GM18511 (cell line): ENCODE measurements around the gene CCDC27.

Source experiments
- ATAC-seq: cut with Tn5 transposase; IDR thresholded peaks from one replicate; pipeline ENCODE4 v1.9.1; 2021; ENCODE audit warnings: mild to moderate bottlenecking, moderate library complexity; ENCODE audit not compliant: unreplicated experiment

CCDC27 gene

DNA sequence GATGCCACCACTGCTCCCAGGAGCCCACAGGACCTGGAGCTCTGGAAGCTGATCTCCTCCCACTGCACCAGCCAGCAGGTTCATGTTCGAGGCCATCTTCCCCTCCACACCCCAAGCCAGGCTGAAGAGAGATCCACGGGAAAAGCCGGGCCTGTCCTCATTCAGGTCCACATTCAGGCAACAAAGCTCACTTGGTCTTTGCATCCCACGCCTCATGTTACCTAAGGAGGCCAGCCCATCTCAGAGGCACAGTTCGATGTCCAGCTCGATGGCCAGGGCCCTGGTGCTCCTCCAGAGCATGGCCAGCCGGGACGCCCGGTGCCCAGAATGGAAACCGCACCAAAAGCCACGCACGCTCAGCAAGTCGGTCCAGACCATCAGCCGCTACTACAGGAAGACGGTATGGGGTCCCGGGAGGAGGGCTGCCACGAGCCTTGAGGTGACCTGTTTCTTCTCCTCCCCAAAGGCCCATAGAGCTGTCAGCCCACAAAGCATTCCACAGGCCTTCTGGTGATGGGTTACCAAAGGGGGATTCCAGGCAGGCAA lies at the start of gene CCDC27:
Gene CCDC27, plus strand, starts transcription at position 51 of the 546 bp plus-strand sequence. Its CDS starts 32 bp downstream, at position 83.
- no peak for ATAC-seq

DNA sequence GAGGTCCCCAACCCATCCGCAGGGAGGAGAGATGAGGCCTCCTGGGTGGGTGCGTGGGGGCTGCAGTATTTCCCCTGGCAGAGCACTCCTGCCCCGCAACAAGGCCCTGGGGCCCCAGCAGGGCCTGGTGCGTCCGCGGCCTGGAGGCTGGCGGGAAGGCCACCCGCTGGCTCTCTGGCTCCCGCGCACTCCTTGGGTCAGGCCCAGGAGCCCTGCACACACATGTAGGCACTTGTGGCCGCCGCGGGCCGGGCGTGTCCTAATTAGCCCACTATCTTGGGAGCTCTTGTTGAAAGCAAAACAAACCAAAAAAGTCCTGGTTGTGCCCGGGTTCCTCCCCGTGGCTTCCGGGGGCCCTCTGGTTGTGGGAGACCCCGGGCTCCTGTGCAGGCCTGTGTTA lies 49.7 kb upstream of the CCDC27 start:
- ATAC-seq = no peak

DNA sequence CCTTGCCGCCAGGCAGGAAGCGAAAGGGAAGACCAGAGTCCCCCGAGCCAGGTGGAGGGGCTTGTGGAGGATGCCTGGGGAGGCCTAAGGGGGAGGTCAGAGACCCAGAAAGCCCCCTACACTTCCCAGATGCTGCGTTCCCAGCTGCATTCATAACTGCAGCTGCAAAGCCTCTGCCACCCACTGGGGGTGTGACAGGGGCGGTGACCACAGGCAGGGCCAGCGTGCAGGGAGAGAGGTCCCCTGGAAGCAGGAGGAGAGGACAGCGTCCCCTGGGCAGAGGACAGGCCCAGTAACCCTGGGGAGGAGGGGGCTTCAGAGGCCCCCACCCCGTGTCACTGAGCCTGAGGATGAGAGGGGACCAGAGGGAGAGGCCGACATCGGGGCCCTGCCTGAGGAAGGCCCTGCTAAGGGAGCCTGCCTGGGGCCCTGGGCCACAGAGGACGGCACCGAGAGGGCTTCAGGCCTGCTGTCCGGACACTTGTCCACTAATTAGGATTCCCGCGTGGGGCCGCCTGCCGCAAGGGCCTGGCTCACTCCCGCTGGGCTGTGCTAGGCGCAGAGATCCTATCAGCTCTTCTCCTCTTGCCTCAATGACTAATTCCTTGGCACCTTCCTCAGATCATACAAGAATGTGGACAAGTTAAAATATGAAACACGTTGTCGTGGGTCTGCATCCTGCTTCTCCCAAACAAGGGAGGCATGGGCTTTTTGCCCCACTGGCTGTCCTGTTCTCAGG lies 49.1 kb upstream of the CCDC27 start:
- no peak for ATAC-seq

DNA sequence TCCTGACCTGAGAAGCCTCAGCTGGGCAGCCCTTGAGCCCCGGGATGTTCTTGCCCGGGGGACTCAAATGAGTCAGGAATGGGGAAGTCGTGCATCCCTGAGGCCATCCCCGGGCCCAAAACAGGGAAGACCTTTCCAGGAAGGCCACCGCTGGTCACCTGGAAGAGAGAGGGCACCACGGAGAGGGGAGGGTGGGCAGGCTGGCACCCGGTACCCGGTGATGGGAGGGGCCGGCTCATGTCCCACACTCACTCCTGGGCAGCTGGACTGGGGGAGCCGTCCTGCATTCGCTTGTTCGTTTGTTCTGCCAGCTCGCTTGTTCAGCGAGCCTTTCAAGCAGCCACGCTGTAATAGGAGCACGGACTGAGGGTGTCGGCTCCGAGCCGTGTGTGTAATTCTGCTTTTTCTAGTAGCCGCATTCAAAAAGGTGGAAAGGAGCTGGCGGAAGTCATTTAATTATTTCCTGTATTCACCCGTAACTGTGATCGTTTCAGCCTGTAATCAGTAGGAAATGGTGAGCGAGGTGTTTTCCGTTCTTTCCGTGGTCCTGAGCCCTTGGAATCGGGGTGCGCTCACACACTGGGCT lies 48.4 kb upstream of the CCDC27 start:
- no peak for ATAC-seq

DNA sequence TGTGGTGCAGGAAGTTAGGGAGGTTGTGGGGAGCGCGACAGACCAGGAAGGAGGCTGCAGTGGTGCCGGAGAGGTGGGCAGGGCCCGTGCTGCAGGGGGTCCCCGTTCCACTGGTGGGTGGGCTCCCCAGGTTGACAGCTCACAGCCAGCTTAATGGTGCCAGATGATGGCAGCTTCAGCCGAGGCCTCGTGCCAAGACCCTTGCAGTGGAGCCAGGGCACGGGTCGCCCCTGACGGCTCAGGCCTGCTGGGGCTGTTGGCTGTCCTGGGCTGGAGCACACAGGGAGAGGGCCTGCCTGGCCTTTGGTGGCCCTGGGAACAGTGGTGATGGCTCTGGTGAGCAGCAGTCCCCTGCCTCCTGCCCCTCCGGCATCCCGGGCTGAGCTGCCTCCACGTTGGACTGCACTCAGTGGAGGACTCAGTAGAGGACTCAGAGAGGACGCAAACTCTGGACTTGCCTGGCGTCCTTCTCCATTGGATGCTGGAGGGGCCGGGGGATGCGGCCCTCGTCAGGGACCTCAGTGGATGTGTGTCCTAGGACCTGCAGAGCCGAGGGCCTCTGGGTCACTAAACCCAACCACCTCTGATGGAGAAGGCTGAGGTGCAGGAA lies 46.8 kb upstream of the CCDC27 start:
- ATAC-seq = no peak

DNA sequence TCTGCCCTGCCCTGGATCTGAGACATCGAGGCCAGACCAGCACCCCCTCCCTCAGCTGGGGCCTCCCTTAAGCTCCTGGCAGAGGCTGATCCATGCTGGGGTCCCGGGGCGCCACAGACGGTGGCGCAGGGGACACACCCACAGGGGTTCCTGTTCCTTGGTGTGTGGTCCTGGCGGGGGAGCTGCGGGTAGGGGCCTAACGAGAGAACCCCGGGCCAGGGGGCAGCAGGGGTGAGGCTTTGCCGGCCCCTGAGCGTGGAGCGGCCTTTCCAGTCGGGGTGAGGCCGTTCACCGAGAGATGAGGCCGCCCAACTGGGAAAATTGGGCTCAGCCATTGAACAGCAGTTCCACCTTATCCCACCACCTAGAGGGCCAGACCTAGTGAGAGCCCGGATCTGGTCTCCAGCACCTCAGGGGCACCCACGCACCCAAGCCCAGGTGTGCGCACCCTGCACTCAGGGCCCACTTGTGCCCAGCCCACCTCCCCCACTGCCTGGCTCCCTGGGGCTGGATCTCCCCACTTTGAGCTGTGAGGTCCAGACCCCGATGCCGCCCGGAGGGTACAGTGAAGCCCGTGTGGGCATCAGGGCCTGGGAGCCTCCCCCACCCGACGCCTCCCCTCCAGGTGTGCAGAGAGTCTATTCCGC lies 45.5 kb upstream of the CCDC27 start:
- ATAC-seq = no peak

DNA sequence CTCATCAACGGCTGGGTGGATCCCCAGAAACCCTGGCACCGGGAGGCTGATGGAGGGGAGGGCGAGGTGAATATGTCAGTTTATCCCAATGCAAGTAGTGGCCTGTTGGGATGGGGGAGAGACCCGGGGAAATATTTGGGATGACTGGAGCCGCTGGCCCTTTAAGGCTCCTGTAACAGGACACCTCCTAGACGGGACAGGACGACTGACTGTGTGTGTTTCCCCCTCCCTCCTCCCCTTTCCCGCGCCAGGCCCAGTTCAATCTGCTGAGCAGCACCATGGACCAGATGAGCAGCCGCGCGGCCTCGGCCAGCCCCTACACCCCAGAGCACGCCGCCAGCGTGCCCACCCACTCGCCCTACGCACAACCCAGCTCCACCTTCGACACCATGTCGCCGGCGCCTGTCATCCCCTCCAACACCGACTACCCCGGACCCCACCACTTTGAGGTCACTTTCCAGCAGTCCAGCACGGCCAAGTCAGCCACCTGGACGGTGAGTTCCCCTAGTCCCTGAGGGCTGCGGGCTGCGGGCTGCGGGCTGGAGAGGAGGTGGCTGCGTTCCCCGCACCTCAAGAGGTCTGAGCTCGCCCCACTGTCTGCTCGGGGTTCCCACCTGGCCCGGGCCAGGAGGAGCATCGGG lies 44.8 kb upstream of the CCDC27 start:
- ATAC-seq = no peak

DNA sequence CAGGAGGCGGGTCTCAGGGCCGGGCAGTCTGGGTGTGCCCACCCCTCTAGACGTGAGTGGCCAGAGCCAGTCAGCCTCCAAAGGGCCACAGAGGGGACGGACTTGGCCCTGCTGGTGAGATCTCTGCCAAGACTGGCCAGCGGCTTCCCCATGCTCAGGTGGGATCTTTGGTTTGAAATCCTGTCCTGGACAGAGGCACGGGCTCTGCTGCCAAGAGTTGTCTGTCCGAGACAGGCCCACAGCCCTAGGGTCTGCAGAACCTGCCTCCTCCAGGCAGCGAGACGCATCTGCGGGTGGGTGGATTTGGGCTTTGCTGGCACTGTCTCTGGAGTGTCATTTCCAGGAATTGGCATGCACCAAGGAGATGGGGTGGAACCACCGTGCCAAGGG lies 44.3 kb upstream of the CCDC27 start:
- ATAC-seq = no peak

DNA sequence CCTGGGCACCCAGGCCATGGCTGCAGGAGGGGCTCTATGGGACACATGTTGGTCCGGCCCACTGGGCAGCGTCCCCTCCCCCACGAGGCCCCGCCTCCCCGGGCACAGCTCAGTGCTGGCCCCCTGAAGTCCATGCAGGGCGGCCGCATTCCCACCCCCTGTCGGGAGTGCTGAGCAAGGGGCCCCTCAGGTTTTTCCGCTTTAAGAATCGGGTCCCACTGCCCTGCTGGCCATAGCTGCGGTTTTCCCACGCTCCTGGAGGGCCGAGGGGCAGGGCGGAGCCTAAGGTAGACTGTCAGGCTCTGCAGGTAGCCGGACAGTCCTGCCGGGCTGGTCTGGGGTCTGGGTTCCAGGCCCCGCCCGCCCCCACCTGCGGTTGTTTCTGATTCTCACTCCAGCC lies 43.5 kb upstream of the CCDC27 start:
- no peak for ATAC-seq

DNA sequence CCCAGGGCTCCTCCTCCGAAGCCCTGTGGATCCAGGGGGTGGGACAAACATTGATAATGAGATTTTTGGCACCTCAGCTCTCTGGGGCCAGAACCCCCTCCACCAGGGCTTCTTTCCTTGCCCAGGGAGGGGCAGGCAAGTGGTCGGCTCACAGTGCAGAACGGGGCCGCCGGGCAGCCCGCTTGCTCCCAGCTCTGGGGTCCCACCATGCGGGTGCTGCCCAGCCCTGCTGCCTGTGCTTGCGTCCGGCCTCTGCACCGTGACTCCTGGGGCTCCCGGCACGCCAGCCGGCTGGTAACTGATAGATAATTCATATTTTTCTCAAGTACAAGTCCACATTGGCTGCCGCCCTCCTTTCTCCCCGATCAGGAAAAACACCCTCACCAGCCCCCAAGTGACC lies 42.0 kb upstream of the CCDC27 start:
- ATAC-seq = no peak

DNA sequence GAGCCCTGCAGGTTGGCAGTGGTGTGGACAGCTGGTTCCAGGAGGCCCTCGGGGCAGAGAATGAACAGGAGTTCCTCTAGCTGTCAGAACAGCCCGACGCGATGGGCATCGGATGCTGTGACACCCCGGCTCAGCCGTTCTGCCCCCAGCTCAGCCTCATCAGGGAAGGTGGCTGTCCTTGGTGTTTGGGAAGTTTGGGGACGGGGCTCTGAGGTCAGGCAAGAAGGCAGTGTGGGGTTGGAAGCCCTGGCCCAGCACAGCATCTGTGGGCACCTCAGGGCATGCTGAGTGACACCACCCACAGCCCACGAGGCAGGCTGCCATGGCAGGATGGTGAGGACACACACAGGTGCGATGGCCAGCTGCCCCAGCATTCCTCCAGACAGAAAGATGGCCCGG lies 40.9 kb upstream of the CCDC27 start:
- ATAC-seq = no peak

DNA sequence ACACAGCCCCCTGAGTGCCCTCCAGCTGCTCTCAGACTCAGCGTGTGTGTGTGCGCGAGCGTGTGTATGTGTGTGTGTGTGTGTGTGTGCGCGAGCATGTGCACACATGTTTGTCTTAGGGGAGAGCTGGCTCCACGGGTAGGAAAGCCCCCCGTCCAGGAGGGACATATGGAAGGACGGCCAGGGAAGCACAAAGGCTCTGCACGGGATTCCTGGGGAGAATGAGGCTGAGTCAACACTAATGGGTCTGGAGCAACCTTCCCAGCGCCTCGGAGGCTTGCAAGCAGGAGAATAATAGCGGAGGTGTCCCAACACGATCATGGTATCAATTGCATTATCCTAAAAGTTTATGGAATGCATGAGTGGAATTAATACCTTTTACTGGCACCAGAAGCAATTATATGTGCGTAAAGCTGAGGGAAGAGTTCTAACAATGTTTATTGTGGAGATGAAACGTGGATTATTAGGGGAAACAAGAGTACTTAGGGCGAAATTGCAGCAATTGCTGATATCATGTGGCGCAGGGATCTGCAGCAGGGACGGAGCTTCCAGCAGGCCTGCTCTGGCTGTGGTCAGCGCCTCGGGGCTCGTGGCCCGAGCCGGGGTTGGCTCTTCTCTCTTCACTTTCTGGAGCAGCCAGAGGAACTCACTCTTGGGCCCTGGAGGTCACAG lies 40.3 kb upstream of the CCDC27 start:
- no peak for ATAC-seq

DNA sequence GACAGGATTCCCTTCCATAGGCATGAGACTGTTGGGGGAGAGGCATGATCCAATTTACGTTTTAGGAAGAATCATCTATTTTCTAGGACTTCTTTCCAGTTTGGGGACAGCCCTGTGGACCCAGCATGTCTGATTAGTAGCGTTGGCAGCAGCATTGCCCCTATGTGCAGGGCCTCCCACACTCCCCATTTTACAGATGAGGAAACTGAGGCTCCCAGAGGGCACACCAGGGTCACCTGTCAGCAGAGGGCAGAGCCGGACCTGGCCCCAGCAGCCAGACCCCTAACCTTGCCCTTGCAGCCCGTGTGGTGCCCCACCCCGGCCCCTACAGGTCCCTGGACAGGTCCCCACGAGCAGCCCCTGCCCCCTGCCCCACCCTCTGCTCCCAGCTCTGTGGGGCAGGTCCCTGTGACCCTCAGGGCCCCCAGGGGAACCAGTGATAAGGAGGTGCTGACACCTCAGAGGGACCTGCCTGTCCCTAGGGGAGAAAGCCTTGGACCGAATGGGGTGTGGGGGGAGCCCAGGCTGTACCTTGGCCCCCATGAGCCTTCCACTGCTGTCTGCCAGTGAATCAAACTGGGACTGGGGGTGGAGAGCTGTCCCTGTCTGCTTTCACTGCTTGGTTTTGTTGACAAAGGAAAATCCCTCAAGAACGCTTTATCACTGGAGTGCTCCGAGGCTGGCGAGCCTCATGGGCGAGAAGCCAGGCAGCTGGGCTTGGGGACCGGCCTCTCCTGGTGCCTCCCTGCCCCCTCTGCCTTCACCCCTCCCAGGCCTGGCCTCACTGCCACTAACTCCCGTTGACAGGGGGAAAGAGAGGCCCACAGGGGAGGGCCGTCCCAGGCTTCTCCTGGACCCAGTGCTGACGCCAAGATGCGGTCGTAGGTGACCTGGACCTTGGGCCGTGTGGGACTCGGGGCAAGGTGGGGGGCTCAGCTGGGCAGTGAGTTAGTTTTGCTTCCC lies 39.4 kb upstream of the CCDC27 start:
- ATAC-seq = no peak

DNA sequence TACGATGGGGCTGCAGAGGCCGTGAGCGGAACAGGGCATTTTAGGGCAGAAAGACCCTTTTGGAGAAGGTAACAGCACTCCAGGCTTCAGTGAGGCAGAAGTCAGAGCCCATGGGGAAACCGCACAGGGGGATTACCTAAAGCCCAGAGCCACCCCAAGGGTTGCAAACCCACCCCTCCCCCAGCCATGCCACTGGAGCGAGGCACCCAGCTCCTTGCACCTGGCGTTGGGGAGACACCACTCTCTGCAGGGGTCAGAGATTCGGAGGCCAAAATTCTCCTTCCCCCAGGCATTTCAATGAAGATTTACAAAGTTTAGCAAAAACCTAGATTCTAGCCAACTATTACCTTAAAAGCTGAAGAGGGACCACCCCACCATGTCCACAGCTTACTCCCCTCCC lies 38.4 kb upstream of the CCDC27 start:
- no peak for ATAC-seq

DNA sequence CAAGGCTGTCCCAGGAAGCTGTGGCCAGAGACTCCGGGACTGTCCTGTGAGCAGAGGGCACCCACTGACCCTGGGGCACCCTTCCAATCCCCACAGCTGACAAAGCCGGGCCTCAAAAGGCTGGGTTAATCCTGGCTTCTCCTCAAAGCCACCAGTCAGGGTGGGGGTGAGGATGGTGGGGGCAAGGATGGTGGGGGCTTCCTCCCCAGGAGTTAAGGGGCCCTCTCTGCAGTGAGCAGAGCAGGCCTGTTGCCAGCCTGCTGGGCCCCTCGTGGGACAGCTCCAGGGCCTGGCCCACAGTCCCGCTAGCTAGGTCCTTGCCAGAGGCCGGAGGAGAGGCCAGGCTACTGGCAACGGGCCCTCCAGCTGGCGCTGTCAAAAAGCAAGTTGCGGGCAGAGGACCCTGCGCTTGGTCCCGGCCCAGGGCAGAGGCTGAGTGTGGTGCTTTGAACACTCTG lies 37.9 kb upstream of the CCDC27 start:
- ATAC-seq = no peak

DNA sequence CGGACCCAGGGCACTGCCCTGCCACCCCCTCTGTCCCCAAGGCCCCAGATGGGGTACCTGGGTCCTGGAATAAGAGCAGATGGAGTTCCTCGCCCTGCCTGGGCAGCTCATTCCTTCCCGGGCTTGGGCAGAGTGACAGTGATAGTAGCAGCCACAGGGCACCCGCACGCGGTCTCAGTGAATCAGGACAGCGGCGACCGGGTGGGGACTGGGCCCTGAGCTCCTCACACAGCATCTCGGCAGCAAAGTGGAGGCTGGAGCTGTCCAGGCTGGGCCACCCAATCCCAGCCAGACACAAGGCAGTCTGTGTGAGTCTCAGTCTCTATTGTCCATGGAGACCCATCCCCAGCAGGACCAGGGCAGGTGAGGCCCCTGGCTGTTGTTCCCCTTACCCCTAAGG lies 37.4 kb upstream of the CCDC27 start:
- ATAC-seq = no peak

DNA sequence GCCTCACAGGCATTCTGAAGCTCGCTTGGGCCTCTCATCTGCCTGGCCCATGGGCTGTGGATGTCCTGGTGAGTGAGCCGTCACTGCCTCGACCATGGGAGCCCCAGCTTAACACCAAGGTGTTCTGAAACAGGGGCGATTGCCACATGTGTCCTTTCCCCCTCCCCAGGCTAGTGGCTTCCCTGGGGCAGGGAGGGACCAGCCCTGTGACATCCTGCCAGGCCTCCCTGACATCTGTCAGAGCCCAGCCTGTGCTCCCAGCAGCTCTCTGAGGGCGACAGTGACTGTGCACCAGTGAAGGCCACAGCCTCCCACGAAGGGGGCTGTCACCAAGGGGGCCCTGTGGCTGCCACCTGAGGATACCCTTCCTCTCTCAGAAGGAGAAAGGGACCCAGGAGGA lies 35.9 kb upstream of the CCDC27 start:
- ATAC-seq = no peak

DNA sequence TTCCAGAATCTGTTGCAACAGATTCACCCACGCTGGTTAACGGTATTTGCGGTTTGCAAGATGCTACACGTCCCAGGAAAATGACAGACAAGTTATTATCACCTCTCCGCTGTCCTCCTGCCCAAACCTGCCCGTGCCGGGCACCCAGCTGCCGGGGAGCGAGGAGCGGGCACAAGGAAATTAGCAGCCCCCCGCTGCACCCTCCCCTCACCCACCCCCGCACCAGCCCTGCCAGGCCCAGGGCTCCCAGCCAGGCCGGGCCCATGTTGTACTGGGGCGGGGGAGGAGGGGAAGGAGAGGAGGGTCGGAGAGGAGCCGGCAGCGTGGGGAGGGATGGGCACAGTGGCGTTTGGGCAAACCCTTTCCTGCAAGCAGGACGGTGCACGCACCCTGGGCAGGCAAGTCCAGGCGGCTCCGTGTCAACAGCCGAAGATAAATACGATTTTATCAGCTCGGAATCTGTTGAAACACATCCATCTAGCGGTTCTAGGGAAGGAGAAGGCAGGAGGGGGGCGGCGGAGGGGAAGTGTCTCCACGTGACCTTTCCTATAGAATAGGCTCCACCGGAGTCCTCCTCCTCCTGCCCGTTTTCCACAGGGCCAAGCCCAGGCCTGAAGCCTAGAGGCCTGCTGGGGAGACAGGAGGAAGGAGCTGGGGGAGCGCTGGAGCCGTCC lies 35.1 kb upstream of the CCDC27 start:
- ATAC-seq = no peak
